ENCODE measurements around the gene LYZL1.

LYZL1 gene

DNA sequence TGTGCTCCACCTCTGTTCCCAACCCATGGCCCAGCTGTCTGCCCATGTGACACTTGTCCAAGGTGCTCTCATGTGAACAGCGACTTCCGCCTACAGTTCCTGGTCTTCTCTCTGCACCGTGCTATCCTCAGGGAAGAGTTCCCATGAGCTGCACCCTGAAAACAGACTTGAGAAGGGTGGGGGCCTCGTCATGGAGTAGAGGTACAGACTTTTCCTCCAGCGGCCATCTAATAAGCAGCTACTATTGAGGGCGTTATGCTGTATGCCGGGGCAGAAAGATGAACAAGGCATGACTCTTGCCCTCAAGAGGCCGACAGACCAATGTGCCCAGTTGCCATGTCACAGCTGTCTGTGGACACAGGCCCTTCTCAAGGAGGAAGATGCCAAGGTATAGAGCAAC lies 25.4 kb upstream of the LYZL1 start:
- H3K27ac ChIP-seq: no peak overlapping the region
- no peak for TF ChIP-seq CTCF (conservative IDR thresholded peaks at IDR 0.05)

GRCh38 chr10:29265210-29265768 lies 23.6 kb upstream of the LYZL1 start:
- no peak overlapping the region for H3K27ac ChIP-seq
- no peak for TF ChIP-seq CTCF (conservative IDR thresholded peaks at IDR 0.05)

DNA sequence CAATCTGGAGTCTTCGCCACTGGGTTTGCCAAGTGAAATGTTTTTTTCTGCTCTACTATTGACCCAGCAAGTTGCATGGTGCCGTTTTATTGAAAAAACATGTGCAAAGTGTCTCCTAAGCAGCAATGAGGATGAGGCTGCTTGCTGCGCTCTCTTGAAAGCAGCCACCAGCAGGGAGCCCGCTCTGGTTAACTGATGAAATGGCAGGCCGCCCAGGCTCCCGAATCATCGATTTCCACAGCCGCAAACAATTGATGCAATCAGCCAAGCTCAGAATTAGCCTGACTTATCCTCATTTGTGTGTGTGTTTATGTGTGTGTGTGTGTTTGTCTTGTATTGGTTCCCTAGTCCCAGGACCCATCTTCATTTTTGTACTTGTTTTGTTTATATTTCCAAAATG lies 22.2 kb upstream of the LYZL1 start:
- H3K27ac ChIP-seq: no peak overlapping the region
- TF ChIP-seq CTCF (conservative IDR thresholded peaks at IDR 0.05): no peak

DNA sequence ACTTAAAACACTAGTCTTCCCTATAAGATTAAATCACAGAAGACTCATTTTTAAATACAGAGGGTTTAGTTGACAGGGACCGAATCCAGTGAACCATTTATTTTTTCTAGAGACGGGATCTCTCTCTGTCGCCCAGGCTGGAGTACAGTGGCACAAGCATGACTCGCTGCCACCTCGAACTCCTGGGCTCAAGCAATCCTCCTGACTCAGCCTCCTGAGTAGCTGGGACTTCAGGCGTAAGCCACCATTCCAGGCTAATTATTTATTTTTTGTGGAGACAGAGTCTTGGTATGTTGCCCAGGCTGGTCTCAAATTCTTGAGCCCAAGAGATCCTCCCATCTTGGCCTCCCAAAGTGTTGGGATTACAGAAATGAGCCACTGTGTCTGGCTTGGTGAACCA lies 20.9 kb upstream of the LYZL1 start:
- no peak for TF ChIP-seq CTCF (conservative IDR thresholded peaks at IDR 0.05)
- no peak overlapping the region for H3K27ac ChIP-seq

GRCh38 chr10:29269486-29269885 lies 19.4 kb upstream of the LYZL1 start:
- no peak overlapping the region for H3K27ac ChIP-seq
- TF ChIP-seq CTCF (conservative IDR thresholded peaks at IDR 0.05): no peak

DNA sequence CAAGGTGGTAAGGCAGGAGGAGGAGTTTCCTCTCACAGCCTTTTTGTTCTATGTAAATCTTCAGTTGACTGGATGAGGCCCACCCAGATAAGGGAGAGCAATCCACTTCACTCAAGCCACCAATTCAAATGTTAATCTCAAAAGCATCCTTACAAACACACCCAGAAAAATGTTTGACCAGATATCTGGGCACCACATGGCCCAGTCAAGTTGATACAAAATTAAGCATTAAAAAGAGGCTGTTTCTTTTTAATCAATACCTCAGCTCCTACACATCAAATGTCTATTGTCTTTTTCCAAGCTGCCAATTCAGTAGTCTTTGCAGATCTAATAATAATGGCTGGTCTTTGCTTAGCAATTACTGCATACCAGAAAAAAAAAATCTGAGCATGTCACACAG lies 18.0 kb upstream of the LYZL1 start:
- no peak overlapping the region for H3K27ac ChIP-seq
- TF ChIP-seq CTCF (conservative IDR thresholded peaks at IDR 0.05): no peak

DNA sequence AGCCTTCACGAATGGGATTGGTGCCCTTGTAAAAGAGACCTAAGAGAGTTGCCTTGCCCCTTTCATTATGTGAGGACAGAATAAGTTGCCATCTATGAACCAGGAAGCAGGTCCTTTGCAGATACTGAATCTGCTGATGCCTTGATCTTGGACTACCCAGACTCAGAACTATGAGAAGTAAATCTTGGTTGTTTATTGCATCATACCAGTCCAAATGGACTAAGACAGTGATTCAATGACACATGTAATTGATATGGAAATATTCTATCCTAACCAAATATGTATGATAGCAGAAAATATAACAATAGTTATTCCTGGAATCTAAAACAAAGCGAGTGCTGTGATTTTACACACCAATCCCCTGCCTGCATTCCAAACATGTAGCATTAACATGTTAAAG lies 17.0 kb upstream of the LYZL1 start:
- H3K27ac ChIP-seq: no peak overlapping the region
- TF ChIP-seq CTCF (conservative IDR thresholded peaks at IDR 0.05): no peak
